Liver (tissue), 9 donors: ENCODE results near the gene HIPK3. TPM values are rescaled to one million over a fixed set of nuclear protein-coding genes. Genes with fewer than 3 reads are reported as not detected.
"Not testable (repeated sequence)": the region's sequence is repeated elsewhere in the genome, so short reads cannot be mapped to it uniquely, and the experiment has no call there.

Experiments
- DNase-seq: peaks from one replicate; pipeline ENCODE4 v3.0.0-alpha.2; 2017; ENCODE audit warnings: low spot score
- H3K27ac ChIP-seq, 2 donors: one replicate each; pipeline ENCODE4 v1.7.0; 2013; ENCODE audit warnings: inconsistent platforms in 2 of 2, low read length in 2 of 2, control low read depth in 1 of 2, low read depth in 1 of 2, mild to moderate bottlenecking in 1 of 2
- H3K27me3 ChIP-seq, 4 donors: one replicate each; pipeline versions ENCODE4 v1.6.1 to v1.7.0; 2013; ENCODE audit warnings: low read length in 3 of 4, inconsistent platforms in 1 of 4, mild to moderate bottlenecking in 1 of 4, moderate library complexity in 1 of 4; ENCODE audit not compliant: control insufficient read depth in 4 of 4, insufficient read depth in 4 of 4
- H3K36me3 ChIP-seq, 4 donors: one replicate each; pipeline versions ENCODE4 v1.6.1 to v1.7.0; 2013; ENCODE audit warnings: low read length in 3 of 4, mild to moderate bottlenecking in 3 of 4, low read depth in 1 of 4, moderate library complexity in 1 of 4; ENCODE audit not compliant: control insufficient read depth in 4 of 4, insufficient read depth in 3 of 4
- H3K4me1 ChIP-seq, 4 donors: one replicate each; pipeline versions ENCODE4 v1.6.1 to v1.7.0; 2013; ENCODE audit warnings: low read length in 3 of 4, mild to moderate bottlenecking in 3 of 4, moderate library complexity in 1 of 4; ENCODE audit not compliant: control insufficient read depth in 4 of 4, insufficient read depth in 4 of 4
- H3K4me3 ChIP-seq, 3 donors: one replicate each; pipeline versions ENCODE4 v1.6.1 to v1.7.0; 2013; ENCODE audit warnings: low read length in 3 of 3, control low read depth in 1 of 3, low read depth in 1 of 3, mild to moderate bottlenecking in 1 of 3
- H3K9ac ChIP-seq, 2 donors: one replicate each; pipeline ENCODE4 v1.7.0; 2013; ENCODE audit warnings: low read length in 2 of 2, mild to moderate bottlenecking in 2 of 2, moderate library complexity in 2 of 2, control low read depth in 1 of 2, low read depth in 1 of 2
- H3K9me3 ChIP-seq, 4 donors: one replicate each; pipeline versions ENCODE4 v1.6.1 to v1.7.0; 2013; ENCODE audit warnings: low read length in 3 of 4; ENCODE audit not compliant: control insufficient read depth in 4 of 4
- FOXA1 ChIP-seq: IDR thresholded peaks from 2 replicates; pipeline ENCODE4 v1.6.1; 2016; ENCODE audit warnings: antibody characterized with exemption
- GABPA ChIP-seq, 2 donors: IDR thresholded peaks in 1 of 2; conservative IDR thresholded peaks in 1 of 2; 2 replicates each; pipeline ENCODE4 v1.6.1; 2016; ENCODE audit warnings: antibody characterized with exemption in 2 of 2, mild to moderate bottlenecking in 1 of 2, moderate library complexity in 1 of 2
- HNF4A ChIP-seq, 2 donors: conservative IDR thresholded peaks; 2 replicates each; pipeline ENCODE4 v1.6.1; 2016; ENCODE audit warnings: antibody characterized with exemption in 2 of 2, mild to moderate bottlenecking in 2 of 2
- HNF4G ChIP-seq: IDR thresholded peaks from 2 replicates; pipeline ENCODE4 v1.6.1; 2016; ENCODE audit warnings: antibody characterized with exemption
- JUND ChIP-seq, 2 donors: IDR thresholded peaks; 2 replicates each; pipeline ENCODE4 v1.6.1; 2016; ENCODE audit warnings: antibody characterized with exemption in 2 of 2
- NR2F2 ChIP-seq: IDR thresholded peaks from 2 replicates; pipeline ENCODE4 v1.6.1; 2016; ENCODE audit warnings: antibody characterized with exemption
- RAD21 ChIP-seq, 2 donors: IDR thresholded peaks; 2 replicates each; pipeline ENCODE4 v1.6.1; 2016; ENCODE audit warnings: antibody characterized with exemption in 2 of 2, mild to moderate bottlenecking in 2 of 2
- REST ChIP-seq: IDR thresholded peaks from 2 replicates; pipeline ENCODE4 v1.6.1; 2016; ENCODE audit warnings: antibody characterized with exemption, mild to moderate bottlenecking
- RXRA ChIP-seq, 2 donors: IDR thresholded peaks; 2 replicates each; pipeline ENCODE4 v1.6.1; 2017 to 2018; ENCODE audit warnings: antibody characterized with exemption in 2 of 2, mild to moderate bottlenecking in 1 of 2
- TAF1 ChIP-seq: conservative IDR thresholded peaks from 2 replicates; pipeline ENCODE4 v1.6.1; 2016; ENCODE audit warnings: antibody characterized with exemption, mild to moderate bottlenecking
- ZBTB33 ChIP-seq: IDR thresholded peaks from 2 replicates; pipeline ENCODE4 v1.6.1; 2016; ENCODE audit warnings: antibody characterized with exemption
- WGBS: extraction: QIAGEN DNeasy Blood & Tissue Kit; methylation state at CpG from one replicate; pipeline ENCODE4 v1.1.7; 2013; 5-methylcytosine and 5-hydroxymethylcytosine counted together
- polyA plus RNA-seq, 2 donors: library from polyadenylated mRNA; stranded (reverse) in 1 of 2; unstranded in 1 of 2; fragments of 200-250 nt in 1 of 2; fragments of >200 nt in 1 of 2; fragmentation: Nextera tagmentation in 1 of 2; extraction: Ambion mirVana in 1 of 2; gene quantifications; one replicate each; pipeline versions ENCODE4 v1.2.1 to v1.2.3, GENCODE V29; 2013 to 2015
- total RNA-seq, 2 donors: library from RNA; depleted of rRNA; stranded (reverse); fragments of >200 nt; gene quantifications; one replicate each; pipeline ENCODE4 v1.2.3, GENCODE V29; 2014
- TF ChIP-seq, protein P1 (sequence below): IDR thresholded peaks from 2 replicates; pipeline ENCODE4 v1.6.1; 2016; ENCODE audit warnings: antibody characterized with exemption
- TF ChIP-seq, protein P2 (sequence below): IDR thresholded peaks from 2 replicates; pipeline ENCODE4 v1.6.1; 2016; ENCODE audit warnings: antibody characterized with exemption
- donor health status: healthy.
- donor health status: healthy.
- donor health status: healthy.
- donor health status: healthy.
- donor health status: healthy.

HIPK3 gene
- total and polyA plus RNA-seq, 4 donors, result 12.0 to 67.5 (median 27.6) TPM

DNA sequence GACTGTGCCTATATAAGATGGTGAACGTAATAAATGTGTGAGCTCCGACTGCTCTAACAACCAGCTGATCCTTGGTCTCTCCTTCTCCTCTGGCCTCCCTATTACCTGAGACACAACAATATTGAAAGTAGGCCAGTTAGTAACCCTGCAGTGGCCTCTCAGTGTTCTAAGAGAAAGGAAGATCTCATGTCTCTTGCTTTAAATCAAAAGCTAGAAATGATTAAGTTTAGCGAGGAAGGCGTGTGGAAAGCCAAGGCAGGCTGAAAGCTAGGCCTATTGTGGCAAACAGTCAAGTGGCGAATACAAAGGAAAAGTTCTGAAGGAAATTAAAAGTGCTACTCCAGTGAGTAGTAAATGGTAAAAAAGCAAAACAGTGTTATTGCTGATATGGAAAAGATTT is 39.5 kb downstream of the HIPK3 start:
- DNase-seq, result no peak
- Histone ChIP-seq H3K9ac (no peak overlapping the region), H3K4me1 (peaks cover under 1 to 13% (median 4%) of the 10 kb centered on the region in 4 donors), H3K9me3 (no peaks in the 10 kb centered on the region), H3K27me3 (no peaks in the 10 kb centered on the region), H3K36me3 (peaks cover 0 to 4% (median 1%) of the 10 kb centered on the region in 4 donors), H3K4me3 (no peak overlapping the region), H3K27ac (no peak overlapping the region)
- WGBS, result 95% methylated on average over 5 of the region's 5 CpGs
- no peak for TF ChIP-seq JUND (IDR thresholded peaks at IDR 0.05)
- TF ChIP-seq, protein P1, sequence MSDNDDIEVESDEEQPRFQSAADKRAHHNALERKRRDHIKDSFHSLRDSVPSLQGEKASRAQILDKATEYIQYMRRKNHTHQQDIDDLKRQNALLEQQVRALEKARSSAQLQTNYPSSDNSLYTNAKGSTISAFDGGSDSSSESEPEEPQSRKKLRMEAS, result no peak

GRCh38 chr11:33303541-33303940 is 46.4 kb downstream of the HIPK3 start:
- DNase-seq, result no peak
- Histone ChIP-seq H3K27me3 (no peaks in the 10 kb centered on the region), H3K36me3 (no peaks in the 10 kb centered on the region), H3K9me3 (no peaks in the 10 kb centered on the region), H3K27ac (no peak overlapping the region), H3K4me1 (no peaks in the 10 kb centered on the region), H3K9ac (no peak overlapping the region), H3K4me3 (no peak overlapping the region)
- 93% methylated on average over 4 of the region's 4 CpGs for WGBS
- TF ChIP-seq TAF1 (no peak), HNF4A (conservative IDR thresholded peaks at IDR 0.05) (no peak), GABPA (IDR thresholded peaks at IDR 0.05 in 1 of 2, conservative IDR thresholded peaks at IDR 0.05 in 1 of 2) (no peak), RXRA (IDR thresholded peaks at IDR 0.05) (no peak), REST (no peak), NR2F2 (no peak), HNF4G (no peak), ZBTB33 (no peak), RAD21 (IDR thresholded peaks at IDR 0.05) (no peak), FOXA1 (no peak)
- TF ChIP-seq, protein P1, result no peak
- TF ChIP-seq, protein P2, sequence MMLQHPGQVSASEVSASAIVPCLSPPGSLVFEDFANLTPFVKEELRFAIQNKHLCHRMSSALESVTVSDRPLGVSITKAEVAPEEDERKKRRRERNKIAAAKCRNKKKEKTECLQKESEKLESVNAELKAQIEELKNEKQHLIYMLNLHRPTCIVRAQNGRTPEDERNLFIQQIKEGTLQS, result no peak

GRCh38 chr11:33306821-33307220 is 49.6 kb downstream of the HIPK3 start:
- not testable (repeated sequence) for H3K36me3 ChIP-seq, H3K27me3 ChIP-seq, H3K27ac ChIP-seq, H3K4me1 ChIP-seq, H3K4me3 ChIP-seq, DNase-seq, H3K9me3 ChIP-seq, H3K9ac ChIP-seq
- 98% methylated on average over 6 of the region's 6 CpGs for WGBS
